ENCODE measurements around the gene CSTA.

CSTA gene

GRCh38 chr3:122383771-122384697 lies 59.0 kb downstream of the CSTA start, which contains the start of gene FAM162A:
TSS of gene FAM162A (plus strand) at chr3:122384182. CDS start at chr3:122384266, 84 bp downstream.
- no peak within 1 kb of the TSS for H4K91ac ChIP-seq (ENCODE audit: low read depth, low read length, poor library complexity)
- H3K4ac ChIP-seq (ENCODE audit: low read length), result no peak within 1 kb of the TSS
- H3K14ac ChIP-seq (ENCODE audit: low read length), result no peak within 1 kb of the TSS
- H2AK5ac ChIP-seq (ENCODE audit: low read depth, low read length), result no peak within 1 kb of the TSS
- peak within 1 kb of the TSS; percentile 83 for H3K9ac ChIP-seq (ENCODE audit: low read depth, low read length, poor library complexity)
- no peaks in the 10 kb centered on the region for H3K79me1 ChIP-seq (ENCODE audit: low read depth, low read length)
- no peak within 1 kb of the TSS for H2BK15ac ChIP-seq (ENCODE audit: low read length)
- H2BK12ac ChIP-seq (ENCODE audit: low read length), result no peak within 1 kb of the TSS
- H3K27ac ChIP-seq (replicated peaks; ENCODE audit: low read length), result peak within 1 kb of the TSS; percentile 57
- H3K4me3 ChIP-seq (ENCODE audit: low read length in 2 of 2), result peak within 1 kb of the TSS; percentile 80 to 87
- peak within 1 kb of the TSS; percentile 98 for H2AFZ ChIP-seq (ENCODE audit: low read length)
- peak within 1 kb of the TSS; percentile 79 for H3K4me2 ChIP-seq (ENCODE audit: insufficient read depth, low read length, poor library complexity, severe bottlenecking)
- H3K36me3 ChIP-seq (replicated peaks in 1 of 2; ENCODE audit: control insufficient read depth in 2 of 2, insufficient read depth in 2 of 2, low read length in 2 of 2), result peaks cover 0 to 9% of the 10 kb centered on the region in 2 donors
- H3K9me3 ChIP-seq (replicated peaks in 1 of 2; ENCODE audit: control insufficient read depth in 2 of 2, insufficient read depth in 1 of 2, low read depth in 1 of 2, low read length in 2 of 2), result no peaks in the 10 kb centered on the region
- peaks cover 0 to 2% (median 0%) of the 10 kb centered on the region in 3 experiments for H3K27me3 ChIP-seq (ENCODE audit: control insufficient read depth in 3 of 3, insufficient read depth in 3 of 3, low read depth in 1 of 3, low read length in 3 of 3)
- H2BK120ac ChIP-seq (ENCODE audit: low read depth, low read length), result no peak within 1 kb of the TSS
- peak within 1 kb of the TSS; percentile 99 for H3K23ac ChIP-seq (ENCODE audit: low read depth, low read length, poor library complexity)
- H4K8ac ChIP-seq (ENCODE audit: low read depth, low read length), result no peak within 1 kb of the TSS
- H3K18ac ChIP-seq (ENCODE audit: low read length), result peak within 1 kb of the TSS; percentile 86
- peak; percentile 90 for DNase-seq (ENCODE audit: low spot score)
- no CpG with 5 or more reads among the region's 52 CpGs for WGBS, 2 donors (ENCODE audit: extremely low coverage in 2 of 2, insufficient read length in 2 of 2, insufficient replicate concordance in 1 of 2)
- peak within 1 kb of the TSS; percentile 59 for H2BK5ac ChIP-seq (ENCODE audit: low read length)
- H3K4me1 ChIP-seq (ENCODE audit: control insufficient read depth in 2 of 2, insufficient read depth in 1 of 2, low read depth in 1 of 2, low read length in 2 of 2), result peaks cover 3 to 6% of the 10 kb centered on the region in 2 donors

GRCh38 chr3:122387709-122388108 lies 62.7 kb downstream of the CSTA start:
- H3K18ac ChIP-seq (ENCODE audit: low read length), result no peak overlapping the region
- H2AK5ac ChIP-seq (ENCODE audit: low read depth, low read length), result no peak overlapping the region
- H3K4me1 ChIP-seq (ENCODE audit: control insufficient read depth in 2 of 2, insufficient read depth in 1 of 2, low read depth in 1 of 2, low read length in 2 of 2), result peaks cover 0 to 6% of the 10 kb centered on the region in 2 donors
- no peaks in the 10 kb centered on the region for H3K9me3 ChIP-seq (replicated peaks in 1 of 2; ENCODE audit: control insufficient read depth in 2 of 2, insufficient read depth in 1 of 2, low read depth in 1 of 2, low read length in 2 of 2)
- DNase-seq (ENCODE audit: low spot score), result no peak
- H3K4ac ChIP-seq (ENCODE audit: low read length), result no peak overlapping the region
- H3K27ac ChIP-seq (replicated peaks; ENCODE audit: low read length), result no peak overlapping the region
- no peak overlapping the region for H4K91ac ChIP-seq (ENCODE audit: low read depth, low read length, poor library complexity)
- H2BK12ac ChIP-seq (ENCODE audit: low read length), result no peak overlapping the region
- H3K36me3 ChIP-seq (replicated peaks in 1 of 2; ENCODE audit: control insufficient read depth in 2 of 2, insufficient read depth in 2 of 2, low read length in 2 of 2), result no peaks in the 10 kb centered on the region
- no peak overlapping the region for H2BK120ac ChIP-seq (ENCODE audit: low read depth, low read length)
- no peak overlapping the region for H2BK15ac ChIP-seq (ENCODE audit: low read length)
- H3K79me1 ChIP-seq (ENCODE audit: low read depth, low read length), result no peaks in the 10 kb centered on the region
- H2BK5ac ChIP-seq (ENCODE audit: low read length), result no peak overlapping the region
- no peak overlapping the region for H4K8ac ChIP-seq (ENCODE audit: low read depth, low read length)
- no peak overlapping the region for H3K9ac ChIP-seq (ENCODE audit: low read depth, low read length, poor library complexity)
- WGBS, 2 donors (ENCODE audit: extremely low coverage in 2 of 2, insufficient read length in 2 of 2, insufficient replicate concordance in 1 of 2), result no CpG with 5 or more reads among the region's 3 CpGs
- H3K4me2 ChIP-seq (ENCODE audit: insufficient read depth, low read length, poor library complexity, severe bottlenecking), result no peak overlapping the region
- no peak overlapping the region for H3K14ac ChIP-seq (ENCODE audit: low read length)
- no peak overlapping the region for H3K4me3 ChIP-seq (ENCODE audit: low read length in 2 of 2)
- H2AFZ ChIP-seq (ENCODE audit: low read length), result no peak overlapping the region
- no peak overlapping the region for H3K23ac ChIP-seq (ENCODE audit: low read depth, low read length, poor library complexity)
- H3K27me3 ChIP-seq (ENCODE audit: control insufficient read depth in 3 of 3, insufficient read depth in 3 of 3, low read depth in 1 of 3, low read length in 3 of 3), result peaks cover 0 to 2% (median 0%) of the 10 kb centered on the region in 3 experiments

GRCh38 chr3:122389197-122389596 lies 64.1 kb downstream of the CSTA start:
- Histone ChIP-seq H3K14ac (ENCODE audit: low read length) (no peak overlapping the region), H3K36me3 (replicated peaks in 1 of 2; ENCODE audit: control insufficient read depth in 2 of 2, insufficient read depth in 2 of 2, low read length in 2 of 2) (no peaks in the 10 kb centered on the region), H3K9me3 (replicated peaks in 1 of 2; ENCODE audit: control insufficient read depth in 2 of 2, insufficient read depth in 1 of 2, low read depth in 1 of 2, low read length in 2 of 2) (no peaks in the 10 kb centered on the region), H4K91ac (ENCODE audit: low read depth, low read length, poor library complexity) (no peak overlapping the region), H2BK12ac (ENCODE audit: low read length) (no peak overlapping the region), H3K4ac (ENCODE audit: low read length) (no peak overlapping the region), H2AFZ (ENCODE audit: low read length) (no peak overlapping the region), H3K4me1 (ENCODE audit: control insufficient read depth in 2 of 2, insufficient read depth in 1 of 2, low read depth in 1 of 2, low read length in 2 of 2) (peaks cover 0 to 2% of the 10 kb centered on the region in 2 donors), H3K27ac (replicated peaks; ENCODE audit: low read length) (no peak overlapping the region), H2BK15ac (ENCODE audit: low read length) (no peak overlapping the region), H3K18ac (ENCODE audit: low read length) (no peak overlapping the region), H3K23ac (ENCODE audit: low read depth, low read length, poor library complexity) (no peak overlapping the region), H3K4me2 (ENCODE audit: insufficient read depth, low read length, poor library complexity, severe bottlenecking) (no peak overlapping the region), H2BK5ac (ENCODE audit: low read length) (no peak overlapping the region), H2AK5ac (ENCODE audit: low read depth, low read length) (no peak overlapping the region), H3K4me3 (ENCODE audit: low read length in 2 of 2) (no peak overlapping the region), H2BK120ac (ENCODE audit: low read depth, low read length) (no peak overlapping the region), H3K79me1 (ENCODE audit: low read depth, low read length) (no peaks in the 10 kb centered on the region), H3K27me3 (ENCODE audit: control insufficient read depth in 3 of 3, insufficient read depth in 3 of 3, low read depth in 1 of 3, low read length in 3 of 3) (peaks cover 0 to 2% (median 0%) of the 10 kb centered on the region in 3 experiments), H3K9ac (ENCODE audit: low read depth, low read length, poor library complexity) (no peak overlapping the region), H4K8ac (ENCODE audit: low read depth, low read length) (no peak overlapping the region)
- DNase-seq (ENCODE audit: low spot score), result no peak

GRCh38 chr3:122389892-122390291 lies 64.8 kb downstream of the CSTA start:
- no peak overlapping the region for H2AFZ ChIP-seq (ENCODE audit: low read length)
- H3K4me3 ChIP-seq (ENCODE audit: low read length in 2 of 2), result no peak overlapping the region
- H4K8ac ChIP-seq (ENCODE audit: low read depth, low read length), result no peak overlapping the region
- H2BK5ac ChIP-seq (ENCODE audit: low read length), result no peak overlapping the region
- no peak overlapping the region for H3K27ac ChIP-seq (replicated peaks; ENCODE audit: low read length)
- peaks cover 0 to 2% of the 10 kb centered on the region in 2 donors for H3K4me1 ChIP-seq (ENCODE audit: control insufficient read depth in 2 of 2, insufficient read depth in 1 of 2, low read depth in 1 of 2, low read length in 2 of 2)
- no peaks in the 10 kb centered on the region for H3K79me1 ChIP-seq (ENCODE audit: low read depth, low read length)
- no peak for DNase-seq (ENCODE audit: low spot score)
- no peak overlapping the region for H3K14ac ChIP-seq (ENCODE audit: low read length)
- H3K27me3 ChIP-seq (ENCODE audit: control insufficient read depth in 3 of 3, insufficient read depth in 3 of 3, low read depth in 1 of 3, low read length in 3 of 3), result no peaks in the 10 kb centered on the region
- H2BK120ac ChIP-seq (ENCODE audit: low read depth, low read length), result no peak overlapping the region
- no peaks in the 10 kb centered on the region for H3K36me3 ChIP-seq (replicated peaks in 1 of 2; ENCODE audit: control insufficient read depth in 2 of 2, insufficient read depth in 2 of 2, low read length in 2 of 2)
- H3K18ac ChIP-seq (ENCODE audit: low read length), result no peak overlapping the region
- no peak overlapping the region for H3K9ac ChIP-seq (ENCODE audit: low read depth, low read length, poor library complexity)
- H2BK12ac ChIP-seq (ENCODE audit: low read length), result no peak overlapping the region
- H3K9me3 ChIP-seq (replicated peaks in 1 of 2; ENCODE audit: control insufficient read depth in 2 of 2, insufficient read depth in 1 of 2, low read depth in 1 of 2, low read length in 2 of 2), result no peaks in the 10 kb centered on the region
- no CpG with 5 or more reads among the region's 4 CpGs for WGBS, 2 donors (ENCODE audit: extremely low coverage in 2 of 2, insufficient read length in 2 of 2, insufficient replicate concordance in 1 of 2)
- H4K91ac ChIP-seq (ENCODE audit: low read depth, low read length, poor library complexity), result no peak overlapping the region
- H3K23ac ChIP-seq (ENCODE audit: low read depth, low read length, poor library complexity), result no peak overlapping the region
- no peak overlapping the region for H3K4ac ChIP-seq (ENCODE audit: low read length)
- H3K4me2 ChIP-seq (ENCODE audit: insufficient read depth, low read length, poor library complexity, severe bottlenecking), result no peak overlapping the region
- no peak overlapping the region for H2BK15ac ChIP-seq (ENCODE audit: low read length)
- no peak overlapping the region for H2AK5ac ChIP-seq (ENCODE audit: low read depth, low read length)
